ENCODE data around the gene KLHDC2.

DNA sequence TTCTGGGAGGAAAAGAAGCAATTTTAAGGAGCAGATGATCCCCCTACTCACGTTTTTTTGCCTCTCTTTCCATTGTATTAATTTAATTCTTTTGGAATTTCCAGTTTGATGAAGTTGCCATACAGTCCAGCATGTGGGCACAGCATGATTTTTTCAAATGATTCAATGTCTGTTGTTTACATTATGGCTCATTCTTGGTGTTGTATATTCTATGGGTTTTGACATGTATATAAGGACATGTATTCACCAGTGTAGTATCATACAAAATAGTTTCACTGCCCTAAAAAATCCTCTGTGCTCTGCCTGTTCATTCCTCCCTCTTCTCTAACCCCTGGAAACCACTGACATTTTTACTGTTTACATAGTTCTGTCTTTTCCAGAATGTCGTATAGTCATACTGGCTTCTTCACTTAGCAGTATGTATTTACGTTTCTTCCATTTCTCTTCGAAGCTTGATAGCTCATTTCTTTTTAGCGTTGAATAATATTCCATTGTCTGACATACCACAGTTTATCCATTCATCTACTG lies 13.3 kb upstream of the KLHDC2 start:
- TF ChIP-seq POLR2A (IDR thresholded peaks at IDR 0.05), result no peak
- TF ChIP-seq, protein P1, sequence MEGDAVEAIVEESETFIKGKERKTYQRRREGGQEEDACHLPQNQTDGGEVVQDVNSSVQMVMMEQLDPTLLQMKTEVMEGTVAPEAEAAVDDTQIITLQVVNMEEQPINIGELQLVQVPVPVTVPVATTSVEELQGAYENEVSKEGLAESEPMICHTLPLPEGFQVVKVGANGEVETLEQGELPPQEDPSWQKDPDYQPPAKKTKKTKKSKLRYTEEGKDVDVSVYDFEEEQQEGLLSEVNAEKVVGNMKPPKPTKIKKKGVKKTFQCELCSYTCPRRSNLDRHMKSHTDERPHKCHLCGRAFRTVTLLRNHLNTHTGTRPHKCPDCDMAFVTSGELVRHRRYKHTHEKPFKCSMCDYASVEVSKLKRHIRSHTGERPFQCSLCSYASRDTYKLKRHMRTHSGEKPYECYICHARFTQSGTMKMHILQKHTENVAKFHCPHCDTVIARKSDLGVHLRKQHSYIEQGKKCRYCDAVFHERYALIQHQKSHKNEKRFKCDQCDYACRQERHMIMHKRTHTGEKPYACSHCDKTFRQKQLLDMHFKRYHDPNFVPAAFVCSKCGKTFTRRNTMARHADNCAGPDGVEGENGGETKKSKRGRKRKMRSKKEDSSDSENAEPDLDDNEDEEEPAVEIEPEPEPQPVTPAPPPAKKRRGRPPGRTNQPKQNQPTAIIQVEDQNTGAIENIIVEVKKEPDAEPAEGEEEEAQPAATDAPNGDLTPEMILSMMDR (IDR thresholded peaks at IDR 0.05), result no peak

Measured in esophagus squamous epithelium (tissue), 4 donors.